ENCODE results near the gene DCANP1. TPM values are rescaled to one million over a fixed set of nuclear protein-coding genes. Genes with fewer than 3 reads are reported as not detected.
A peak's percentile ranks its signal among the peaks of the same experiment; 100 is the strongest.

DCANP1 gene
- total and polyA plus RNA-seq, 9 of the 15 experiments (the other 6 are each of a cell fraction or from before 2014, with no cell fraction given), result not detected

GRCh38 chr5:135462304-135462703, 15.2 kb upstream of the DCANP1 start (continued):
- TF ChIP-seq TEAD4 (IDR thresholded peaks at IDR 0.05; ENCODE audit: low read length) (peak; percentile 59), TEAD4 (CRISPR knock-in tag; IDR thresholded peaks at IDR 0.05; ENCODE audit: borderline replicate concordance) (no peak), GTF3C2 (IDR thresholded peaks at IDR 0.05; ENCODE audit: borderline replicate concordance, extremely low read depth, insufficient read length) (no peak), ZNF124 (CRISPR knock-in tag; IDR thresholded peaks at IDR 0.05) (no peak), ATF4 (CRISPR knock-in tag; IDR thresholded peaks at IDR 0.05) (no peak), ARHGAP35 (IDR thresholded peaks at IDR 0.05; ENCODE audit: partially characterized antibody) (no peak), ZNF586 (CRISPR knock-in tag; conservative IDR thresholded peaks at IDR 0.05) (no peak), MYC (IDR thresholded peaks at IDR 0.05; ENCODE audit: low read depth, low read length) (0 out of 2 replicates have a peak, but pooled peaks have one; percentile 30), MYC (CRISPR knock-in tag; IDR thresholded peaks at IDR 0.05; ENCODE audit: borderline replicate concordance, low read depth) (no peak), ZNF134 (CRISPR knock-in tag; conservative IDR thresholded peaks at IDR 0.05) (no peak), GABPB1 (CRISPR knock-in tag; IDR thresholded peaks at IDR 0.05) (no peak), AFF4 (CRISPR knock-in tag; IDR thresholded peaks at IDR 0.05) (no peak), ZNF311 (CRISPR knock-in tag; IDR thresholded peaks at IDR 0.05) (no peak), ZNF583 (CRISPR knock-in tag; IDR thresholded peaks at IDR 0.05) (no peak), CAMTA2 (CRISPR knock-in tag; conservative IDR thresholded peaks at IDR 0.05) (no peak), NCOR1 (IDR thresholded peaks at IDR 0.05) (no peak), EP400 (IDR thresholded peaks at IDR 0.05) (no peak), TSHZ1 (CRISPR knock-in tag; IDR thresholded peaks at IDR 0.05) (no peak)
